HepG2 (cell line): ENCODE results near the gene TARS3. TPM values are rescaled to one million over a fixed set of nuclear protein-coding genes. Genes with fewer than 3 reads are reported as not detected.

Experiments used
- E2F1 ChIP-seq: sonication (generic); formaldehyde crosslinking; IDR thresholded peaks from 2 replicates; pipeline ENCODE4 v1.5.0; 2020; ENCODE audit warnings: missing genetic modification reagents
- GMEB1 ChIP-seq: sonication (generic); formaldehyde crosslinking; IDR thresholded peaks from 2 replicates; pipeline ENCODE4 v1.5.1; 2020; ENCODE audit warnings: missing genetic modification reagents, mild to moderate bottlenecking, borderline replicate concordance
- HMG20B ChIP-seq: conservative IDR thresholded peaks from 2 replicates; pipeline ENCODE4 v1.6.1; 2016; ENCODE audit warnings: missing genetic modification reagents, missing compliant biosample characterization
- HMGXB4 ChIP-seq, 2 experiments: sonication (generic) in 1 of 2; formaldehyde crosslinking in 1 of 2; IDR thresholded peaks; 2 replicates each; pipeline versions ENCODE4 v1.4.0 to v1.6.1; 2018 to 2020; ENCODE audit warnings: missing genetic modification reagents in 2 of 2, borderline replicate concordance in 1 of 2, low read depth in 1 of 2, mild to moderate bottlenecking in 1 of 2, missing biosample characterization in 1 of 2
- HOXA5 ChIP-seq: sonication (generic); formaldehyde crosslinking; IDR thresholded peaks from 2 replicates; pipeline ENCODE4 v1.4.0; 2020; ENCODE audit warnings: missing genetic modification reagents
- MED13 ChIP-seq: sonication (generic); formaldehyde crosslinking; IDR thresholded peaks from 2 replicates; pipeline ENCODE4 v1.5.0; 2020; ENCODE audit warnings: missing genetic modification reagents
- MIER3 ChIP-seq: IDR thresholded peaks from 2 replicates; pipeline ENCODE4 v1.6.1; 2016; ENCODE audit warnings: missing compliant biosample characterization, borderline replicate concordance
- MLXIP ChIP-seq: sonication (generic); formaldehyde crosslinking; IDR thresholded peaks from 2 replicates; pipeline ENCODE4 v1.9.0; 2021; ENCODE audit warnings: missing genetic modification reagents, borderline replicate concordance
- PLSCR1 ChIP-seq: sonication (generic); formaldehyde crosslinking; IDR thresholded peaks from 2 replicates; pipeline ENCODE4 v1.5.0; 2020; ENCODE audit warnings: missing genetic modification reagents, mild to moderate bottlenecking, borderline replicate concordance
- RAD21 ChIP-seq: fragments of 450-650 bp; formaldehyde crosslinking; IDR thresholded peaks from 2 replicates; pipeline ENCODE4 v1.5.0; 2020; ENCODE audit warnings: mild to moderate bottlenecking
- RARG ChIP-seq: sonication (generic); formaldehyde crosslinking; IDR thresholded peaks from 2 replicates; pipeline ENCODE4 v1.4.0; 2020; ENCODE audit warnings: low read depth, mild to moderate bottlenecking, missing genetic modification reagents
- SNAPC2 ChIP-seq: sonication (generic); formaldehyde crosslinking; IDR thresholded peaks from 2 replicates; pipeline ENCODE4 v1.8.1; 2022; ENCODE audit warnings: mild to moderate bottlenecking, missing genetic modification reagents
- TSC22D2 ChIP-seq: sonication (generic); formaldehyde crosslinking; IDR thresholded peaks from 2 replicates; pipeline ENCODE4 v1.5.1; 2020; ENCODE audit warnings: missing genetic modification reagents, mild to moderate bottlenecking, borderline replicate concordance
- ZFP36L1 ChIP-seq: sonication (generic); formaldehyde crosslinking; IDR thresholded peaks from 2 replicates; pipeline ENCODE4 v1.8.0; 2022; ENCODE audit warnings: mild to moderate bottlenecking, missing genetic modification reagents, moderate library complexity
- ZFY ChIP-seq: sonication (generic); formaldehyde crosslinking; IDR thresholded peaks from 2 replicates; pipeline ENCODE4 v1.4.0; 2020; ENCODE audit warnings: missing genetic modification reagents
- ZMYM4 ChIP-seq: sonication (generic); formaldehyde crosslinking; IDR thresholded peaks from 2 replicates; pipeline ENCODE4 v1.8.1; 2023; ENCODE audit warnings: mild to moderate bottlenecking, missing genetic modification reagents
- ZNF124 ChIP-seq: sonication (generic); formaldehyde crosslinking; IDR thresholded peaks from 2 replicates; pipeline ENCODE4 v1.4.0; 2020; ENCODE audit warnings: missing genetic modification reagents
- ZNF235 ChIP-seq: sonication (generic); formaldehyde crosslinking; IDR thresholded peaks from 2 replicates; pipeline ENCODE4 v1.8.1; 2023; ENCODE audit warnings: mild to moderate bottlenecking, missing genetic modification reagents, borderline replicate concordance
- ZNF274 ChIP-seq: sonication (generic); formaldehyde crosslinking; IDR thresholded peaks from 2 replicates; pipeline ENCODE4 v1.5.1; 2020; ENCODE audit warnings: mild to moderate bottlenecking, missing genetic modification reagents
- ZNF746 ChIP-seq: sonication (generic); formaldehyde crosslinking; IDR thresholded peaks from 2 replicates; pipeline ENCODE4 v1.8.0; 2022; ENCODE audit warnings: mild to moderate bottlenecking, missing genetic modification reagents
- polyA plus RNA-seq, 8 experiments: library from polyadenylated mRNA; depleted of rRNA in 3 of 8; stranded (reverse) in 7 of 8; unstranded in 1 of 8; fragments of >200 nt; fragmentation: Illumina TruSeq in 4 of 8; extraction: Trizol in 4 of 8; gene quantifications; 2 replicates each; pipeline versions ENCODE4 v1.2.1 to v1.2.3, GENCODE V29; 2011 to 2016; ENCODE audit warnings: low read depth in 4 of 8, missing spikeins in 1 of 8, mixed read lengths in 1 of 8; ENCODE audit not compliant: insufficient read depth in 1 of 8
- total RNA-seq, 5 experiments: library from RNA; depleted of rRNA; stranded (reverse); fragments of >200 nt; fragmentation: Illumina TruSeq; extraction: Trizol; gene quantifications; 2 replicates each; pipeline ENCODE4 v1.2.3, GENCODE V29; 2016; ENCODE audit warnings: low read depth in 1 of 5

Gene TARS3
- total and polyA plus RNA-seq, 2 of the 13 experiments (the other 11 are each of a cell fraction or from before 2014, with no cell fraction given), result 4.1 to 11.7 TPM

- TF ChIP-seq MLXIP (CRISPR knock-in tag) (0 out of 2 replicates have a peak, but pooled peaks have one; percentile 55), ZNF124 (CRISPR knock-in tag) (no peak), ZFP36L1 (CRISPR knock-in tag) (no peak), MED13 (CRISPR knock-in tag) (no peak), ZNF746 (CRISPR knock-in tag) (peak; percentile 88), SNAPC2 (CRISPR knock-in tag) (peak; percentile 97), ZNF274 (CRISPR knock-in tag) (peak; percentile 89), TSC22D2 (0 out of 2 replicates have a peak, but pooled peaks have one; percentile 49), HMGXB4 (CRISPR knock-in tag; IDR thresholded peaks at IDR 0.05; ENCODE audit: borderline replicate concordance in 1 of 2, low read depth in 1 of 2) (peak; percentile 81 to 99), RAD21 (CRISPR knock-in tag) (peak; percentile 71), GMEB1 (CRISPR knock-in tag) (peak; percentile 57; the same call in 1 of the 2 replicates), HOXA5 (peak; percentile 58; the same call in 1 of the 2 replicates), E2F1 (no peak), ZMYM4 (CRISPR knock-in tag) (peak; percentile 91), MIER3 (no peak), RARG (CRISPR knock-in tag) (0 out of 2 replicates have a peak, but pooled peaks have one; percentile 48), HMG20B (no peak), ZFY (CRISPR knock-in tag) (peak; percentile 98), PLSCR1 (peak; percentile 55; the same call in 1 of the 2 replicates), ZNF235 (CRISPR knock-in tag) (no peak)
Measured at GRCh38 chr15:101723874-101724674, at the start of gene TARS3 (continued).
